ENCODE data around the gene ALCAM.

ALCAM gene

GRCh38 chr3:105527949-105528348, 161.2 kb downstream of the ALCAM start:
- DNase-seq (ENCODE audit: low read depth, low spot score): no peak

DNA sequence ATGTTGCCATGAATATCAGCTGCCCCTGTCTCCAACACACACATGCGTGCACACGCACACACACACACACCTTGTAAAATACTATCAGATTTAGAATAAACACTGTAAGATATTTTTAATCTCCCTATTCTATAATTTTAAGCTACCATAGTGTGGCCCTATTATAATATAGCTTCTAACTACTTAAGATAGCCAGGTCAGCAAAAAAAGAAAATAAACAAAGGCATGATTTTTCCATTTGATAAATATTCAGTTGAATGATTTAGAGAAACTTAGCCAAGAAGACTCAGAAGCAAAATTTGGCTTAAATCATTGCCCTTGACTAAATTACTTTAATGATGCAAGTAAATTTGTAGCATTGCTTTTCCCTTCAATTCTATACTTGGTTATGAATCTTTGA, 162.2 kb downstream of the ALCAM start:
- no peak for DNase-seq (ENCODE audit: low read depth, low spot score)

- DNase-seq (ENCODE audit: low read depth, low spot score): no peak
These were observed 162.7 kb downstream of the ALCAM start for GRCh38 chr3:105529456-105529855.

- no peak for DNase-seq (ENCODE audit: low read depth, low spot score)
These were observed 165.5 kb downstream of the ALCAM start for GRCh38 chr3:105532251-105532650.

DNA sequence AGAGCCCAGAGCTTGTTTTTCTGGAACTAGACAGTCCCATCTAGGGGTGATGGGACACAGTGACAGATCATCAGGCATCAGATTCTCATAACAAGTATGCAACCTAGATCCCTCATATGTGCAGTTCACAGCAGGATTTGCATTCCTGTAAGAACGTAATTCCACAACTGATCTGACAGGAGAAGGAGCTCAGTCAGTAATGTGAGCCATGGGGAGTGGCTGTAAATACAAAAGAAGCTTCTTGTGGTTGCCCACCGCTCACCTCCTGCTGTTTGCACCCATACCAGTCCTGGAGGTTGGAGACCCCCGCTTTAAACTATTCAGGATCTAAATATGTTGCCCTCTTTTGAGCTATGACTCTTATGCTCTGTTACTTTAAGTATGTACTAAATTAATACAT, 167.3 kb downstream of the ALCAM start:
- no peak for DNase-seq (ENCODE audit: low read depth, low spot score)

DNA sequence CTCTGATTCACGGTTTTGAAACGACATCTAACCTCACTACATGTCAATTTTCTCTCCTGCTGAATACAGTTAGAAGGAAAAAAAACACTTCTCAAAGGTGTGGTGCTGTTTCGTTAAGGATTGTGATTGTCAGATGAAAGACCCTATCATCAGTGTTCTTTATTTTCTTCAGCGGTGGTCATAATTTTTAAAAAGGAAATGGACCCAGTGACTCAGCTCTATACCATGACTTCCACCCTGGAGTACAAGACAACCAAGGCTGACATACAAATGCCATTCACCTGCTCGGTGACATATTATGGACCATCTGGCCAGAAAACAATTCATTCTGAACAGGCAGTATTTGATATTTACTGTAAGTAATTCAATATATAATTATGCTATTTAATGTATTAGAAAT, 167.8 kb downstream of the ALCAM start:
- no peak for DNase-seq (ENCODE audit: low read depth, low spot score)

- DNase-seq (ENCODE audit: low read depth, low spot score): no peak
These were observed 170.8 kb downstream of the ALCAM start for GRCh38 chr3:105537371-105538080.

DNA sequence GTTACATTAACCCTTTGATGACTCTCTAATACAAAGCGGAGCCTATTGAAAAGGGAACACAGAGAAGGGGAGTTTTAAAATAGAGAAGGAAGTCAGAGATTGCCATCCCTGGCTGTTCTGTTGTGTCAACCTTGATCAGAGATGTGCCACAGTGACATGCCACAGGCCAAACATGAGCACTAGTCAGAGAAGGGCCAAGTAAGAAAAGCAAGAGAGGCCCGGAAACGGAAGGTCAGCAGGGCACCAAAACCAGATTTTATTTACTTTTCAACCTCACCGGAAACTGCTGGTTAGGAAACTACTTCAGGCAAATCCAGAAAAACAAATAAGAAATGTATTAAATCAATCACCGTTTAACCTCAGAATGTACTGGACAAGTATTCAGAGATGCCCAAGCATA, 171.8 kb downstream of the ALCAM start:
- no peak for DNase-seq (ENCODE audit: low read depth, low spot score)

GRCh38 chr3:105539897-105540296, 173.2 kb downstream of the ALCAM start:
- no peak for DNase-seq (ENCODE audit: low read depth, low spot score)

DNA sequence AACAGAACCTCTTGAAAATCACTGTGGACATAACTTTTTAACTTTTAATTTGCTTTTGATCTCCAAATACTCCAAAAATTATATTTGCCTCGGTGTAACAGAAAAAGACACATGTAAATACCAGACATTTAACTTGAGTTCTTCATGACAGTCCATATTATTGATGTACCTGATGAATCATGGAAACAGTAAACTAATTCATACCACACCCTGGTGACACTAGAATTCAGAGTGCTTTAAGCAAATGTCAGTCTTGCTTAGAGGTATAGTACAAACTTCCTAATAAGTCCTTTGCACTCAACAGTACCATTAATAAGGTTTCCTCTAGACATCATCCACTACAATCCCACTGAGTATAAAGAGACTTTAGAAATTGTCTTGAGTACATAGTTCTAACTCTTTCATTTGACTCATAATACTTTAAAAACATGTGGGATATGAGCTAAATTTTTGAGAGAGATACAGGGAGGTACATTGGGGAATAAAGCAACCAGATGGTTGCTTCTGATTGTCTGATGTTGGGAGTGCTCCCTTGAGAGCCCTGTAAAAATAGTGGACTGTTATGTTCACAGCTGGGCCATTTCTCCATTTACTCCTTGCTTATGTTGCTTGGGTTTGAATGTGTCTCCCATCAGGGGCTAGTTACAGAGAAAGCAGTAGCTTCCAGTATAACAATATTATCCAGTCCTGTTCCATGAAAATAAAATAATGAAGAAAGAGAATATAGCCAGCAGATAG, 175.7 kb downstream of the ALCAM start:
- DNase-seq (ENCODE audit: low read depth, low spot score): no peak

DNA sequence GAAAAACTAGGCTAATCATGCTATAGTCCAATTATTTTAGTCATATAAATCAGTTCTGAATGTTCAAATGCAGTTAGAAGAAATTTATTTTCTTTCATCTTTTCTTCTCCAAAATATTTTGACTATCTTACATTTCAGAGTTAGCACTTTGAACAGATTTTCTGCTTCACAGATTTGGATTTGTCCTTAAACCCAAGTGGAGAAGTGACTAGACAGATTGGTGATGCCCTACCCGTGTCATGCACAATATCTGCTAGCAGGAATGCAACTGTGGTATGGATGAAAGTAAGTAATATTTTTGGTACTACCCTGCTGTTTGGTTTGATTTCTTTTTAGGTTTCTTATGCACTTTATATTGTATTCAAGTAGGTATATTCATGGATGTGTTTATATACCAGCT, 178.3 kb downstream of the ALCAM start:
- no peak for DNase-seq (ENCODE audit: low read depth, low spot score)

GRCh38 chr3:105553851-105554250, 187.1 kb downstream of the ALCAM start:
- DNase-seq (ENCODE audit: low read depth, low spot score): no peak

DNA sequence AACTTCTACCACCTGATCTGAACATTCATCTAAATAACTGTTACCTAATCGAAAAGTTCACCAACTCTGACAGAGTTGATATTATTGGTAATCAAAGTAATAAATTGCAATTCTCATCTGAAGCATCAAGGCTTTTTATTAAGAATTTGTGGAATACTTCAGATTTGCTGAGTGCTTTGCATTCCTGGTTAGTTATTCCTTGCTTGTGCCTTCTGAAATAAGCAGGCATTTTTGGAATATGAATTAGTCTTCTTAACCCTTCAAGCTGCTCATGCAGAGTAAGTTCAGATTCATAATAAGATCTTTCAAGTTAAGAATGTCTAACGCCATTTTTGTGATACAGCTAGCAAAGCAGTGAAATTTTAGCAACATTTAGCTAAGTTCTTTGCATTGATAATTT, 188.5 kb downstream of the ALCAM start:
- DNase-seq (ENCODE audit: low read depth, low spot score): no peak

DNA sequence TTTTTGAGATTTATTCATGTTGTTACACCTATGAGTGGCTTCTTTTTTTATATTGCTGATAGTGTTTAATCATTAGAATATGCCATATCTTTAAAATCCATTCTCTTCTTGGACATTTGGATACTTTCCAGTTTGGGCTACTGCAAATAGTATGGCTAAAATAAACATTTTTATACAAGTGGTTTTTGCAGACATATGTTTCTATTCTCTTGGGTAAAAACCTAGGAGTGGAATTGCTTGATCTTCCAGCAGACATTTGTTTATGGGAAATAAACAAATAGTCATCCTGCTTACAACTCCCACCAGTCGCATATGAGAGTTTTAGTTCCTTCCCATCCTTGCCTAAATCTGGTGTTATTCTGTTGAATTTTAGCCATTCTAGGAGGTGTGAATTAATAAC, 193.1 kb downstream of the ALCAM start:
- DNase-seq (ENCODE audit: low read depth, low spot score): no peak

DNA sequence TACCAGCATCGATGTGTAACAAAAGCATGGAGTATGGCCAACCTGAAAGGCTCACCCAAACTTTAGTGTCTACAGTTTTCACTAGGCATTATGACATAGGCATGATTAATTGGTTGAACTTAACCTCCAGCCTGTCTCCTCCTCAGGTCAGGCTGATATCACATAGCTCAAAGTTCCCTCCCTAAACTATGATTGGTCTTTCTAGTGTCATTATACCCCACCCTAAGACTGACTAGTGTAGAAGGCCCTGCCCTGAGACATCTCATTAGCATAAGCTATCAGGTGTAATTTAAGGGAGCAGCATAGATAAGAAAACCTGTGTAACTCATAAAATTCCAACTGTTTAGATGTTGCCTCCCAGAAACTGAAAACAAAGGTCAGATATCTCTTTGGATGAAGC, 195.2 kb downstream of the ALCAM start:
- DNase-seq (ENCODE audit: low read depth, low spot score): no peak

DNA sequence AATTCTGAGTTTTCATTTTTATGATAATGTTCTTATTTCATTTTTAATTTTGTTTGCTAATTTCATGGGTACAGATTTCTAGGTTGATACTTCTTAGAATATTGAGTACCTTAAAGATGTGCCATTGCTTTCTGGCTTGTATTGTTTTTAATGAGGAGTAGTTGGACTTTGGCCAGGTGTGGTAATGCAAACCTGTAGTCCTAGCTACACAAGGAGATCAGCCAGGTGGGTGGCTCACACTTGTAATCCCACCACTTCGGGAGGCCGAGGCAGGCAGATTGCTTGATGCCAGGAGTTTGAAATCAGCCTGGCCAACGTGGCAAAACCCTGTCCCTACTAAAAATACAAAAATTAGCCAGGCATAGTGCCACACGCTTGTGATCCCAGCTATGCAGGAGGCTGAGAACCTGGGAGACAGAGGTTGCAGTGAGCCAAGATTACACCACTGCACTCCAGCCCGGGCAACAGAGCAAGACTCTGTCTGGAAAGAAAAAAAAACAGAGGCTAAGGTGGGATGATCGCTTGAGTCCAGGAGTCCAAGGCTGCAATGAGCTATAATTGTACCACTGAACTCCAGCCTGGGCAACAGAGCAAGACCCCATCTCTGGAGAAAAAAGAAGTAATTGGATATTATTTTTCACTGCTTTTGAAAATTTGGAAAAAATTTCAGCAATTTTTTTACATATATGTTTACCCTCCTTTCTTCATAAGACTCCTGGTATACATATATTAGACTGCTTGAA, 198.0 kb downstream of the ALCAM start:
- no peak for DNase-seq (ENCODE audit: low read depth, low spot score)

- DNase-seq (ENCODE audit: low read depth, low spot score): no peak
These were observed 204.3 kb downstream of the ALCAM start for GRCh38 chr3:105571005-105571404.

DNA sequence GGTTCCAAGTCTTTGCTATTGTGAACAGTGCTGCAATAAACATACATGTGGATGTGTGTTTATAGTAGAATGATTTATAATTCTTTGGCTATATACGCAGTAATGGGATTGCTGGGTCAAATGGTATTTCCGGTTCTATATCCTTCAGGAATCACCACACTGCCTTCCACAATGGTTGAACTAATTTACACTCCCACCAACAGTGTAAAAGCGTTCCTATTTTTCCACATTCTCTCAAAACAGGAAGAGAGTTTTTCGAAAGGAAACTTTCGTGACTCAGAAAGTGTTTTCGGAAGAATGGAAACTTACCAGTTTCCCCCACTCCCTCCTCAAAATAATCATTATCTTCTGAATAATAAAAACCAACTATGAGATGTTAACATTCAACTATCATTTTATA, 205.8 kb downstream of the ALCAM start:
- DNase-seq (ENCODE audit: low read depth, low spot score): no peak

- no peak for DNase-seq (ENCODE audit: low read depth, low spot score)
These were observed 212.7 kb downstream of the ALCAM start for GRCh38 chr3:105579439-105579838.

GRCh38 chr3:105580296-105580965, 213.7 kb downstream of the ALCAM start:
- no peak for DNase-seq (ENCODE audit: low read depth, low spot score)

GRCh38 chr3:105582015-105582414, 215.3 kb downstream of the ALCAM start:
- DNase-seq (ENCODE audit: low read depth, low spot score): no peak
